ENCODE data around the gene CCDC185. TPM values are rescaled to one million over a fixed set of nuclear protein-coding genes. Genes with fewer than 3 reads are reported as not detected.
A peak's percentile ranks its signal among the peaks of the same experiment; 100 is the strongest.

CCDC185 gene
- total and polyA plus RNA-seq, 2 experiments from 2014 or later: not detected

GRCh38 chr1:223363856-223364684 lies 29.1 kb upstream of the CCDC185 start, which contains the start of gene SUSD4:
TSS of gene SUSD4 (minus strand) at chr1:223364176. CDS start at chr1:223363425, 751 bp downstream.
- no peaks in the 10 kb centered on the region for H3K27me3 ChIP-seq
- peak in 1 of 2 donors; percentile 90 for DNase-seq (ENCODE audit: low read depth in 1 of 2, low spot score in 1 of 2)
- H3K4me3 ChIP-seq: peak within 1 kb of the TSS; percentile 60
- H3K9me3 ChIP-seq (ENCODE audit: low read depth): no peaks in the 10 kb centered on the region
- H3K36me3 ChIP-seq: no peaks in the 10 kb centered on the region
- no peak for TF ChIP-seq CTCF (IDR thresholded peaks at IDR 0.05; ENCODE audit: low read depth, low read length)
- H3K4me1 ChIP-seq (ENCODE audit: low read depth): peaks cover 20% of the 10 kb centered on the region
- no peak within 1 kb of the TSS for H3K27ac ChIP-seq

GRCh38 chr1:223364685-223365382 lies 28.4 kb upstream of the CCDC185 start:
- TF ChIP-seq CTCF (IDR thresholded peaks at IDR 0.05; ENCODE audit: low read depth, low read length): no peak
- Histone ChIP-seq H3K4me3 (peak overlapping the region; percentile 60), H3K27ac (no peak overlapping the region), H3K36me3 (no peaks in the 10 kb centered on the region), H3K27me3 (no peaks in the 10 kb centered on the region), H3K4me1 (ENCODE audit: low read depth) (peaks cover 20% of the 10 kb centered on the region), H3K9me3 (ENCODE audit: low read depth) (no peaks in the 10 kb centered on the region)
- DNase-seq (ENCODE audit: low read depth in 1 of 2, low spot score in 1 of 2): peak in 1 of 2 donors; percentile 49

- TF ChIP-seq CTCF (IDR thresholded peaks at IDR 0.05; ENCODE audit: low read depth, low read length): no peak
- no peaks in the 10 kb centered on the region for H3K9me3 ChIP-seq (ENCODE audit: low read depth)
- H3K4me1 ChIP-seq (ENCODE audit: low read depth): no peaks in the 10 kb centered on the region
- DNase-seq (ENCODE audit: low read depth in 1 of 2, low spot score in 1 of 2): no peak
- H3K27me3 ChIP-seq: no peaks in the 10 kb centered on the region
- no peak overlapping the region for H3K4me3 ChIP-seq
- H3K27ac ChIP-seq: no peak overlapping the region
- no peaks in the 10 kb centered on the region for H3K36me3 ChIP-seq
Observed at GRCh38 chr1:223374064-223374610, 19.1 kb upstream of the CCDC185 start.

GRCh38 chr1:223378754-223379153 lies 14.5 kb upstream of the CCDC185 start:
- no peaks in the 10 kb centered on the region for H3K36me3 ChIP-seq
- no peak for DNase-seq (ENCODE audit: low read depth in 1 of 2, low spot score in 1 of 2)
- H3K27ac ChIP-seq: no peak overlapping the region
- no peak overlapping the region for H3K4me3 ChIP-seq
- TF ChIP-seq CTCF (IDR thresholded peaks at IDR 0.05; ENCODE audit: low read depth, low read length): no peak
- no peaks in the 10 kb centered on the region for H3K27me3 ChIP-seq
- no peaks in the 10 kb centered on the region for H3K4me1 ChIP-seq (ENCODE audit: low read depth)
- no peaks in the 10 kb centered on the region for H3K9me3 ChIP-seq (ENCODE audit: low read depth)

GRCh38 chr1:223386013-223386412 lies 7.2 kb upstream of the CCDC185 start:
- Histone ChIP-seq H3K27ac (no peak overlapping the region), H3K9me3 (ENCODE audit: low read depth) (no peaks in the 10 kb centered on the region)

More at GRCh38 chr1:223386013-223386412, 7.2 kb upstream of the CCDC185 start:
- H3K4me3 ChIP-seq: no peak overlapping the region
- H3K27me3 ChIP-seq: no peaks in the 10 kb centered on the region
- H3K36me3 ChIP-seq: no peaks in the 10 kb centered on the region
- H3K4me1 ChIP-seq (ENCODE audit: low read depth): no peaks in the 10 kb centered on the region
- TF ChIP-seq CTCF (IDR thresholded peaks at IDR 0.05; ENCODE audit: low read depth, low read length): no peak
- DNase-seq (ENCODE audit: low read depth in 1 of 2, low spot score in 1 of 2): no peak

Measured in cardiac muscle cell (in vitro differentiated cells and primary cell).